NCI-H510A treated with DMSO at 0.1 percent for 48 hours (cell line): ENCODE results near the gene PEX10.

Experiments
- DNase-seq: peaks from one replicate; lab custom pipeline; 2025; lab: John Stamatoyannopoulos, UW

PEX10 gene

GRCh38 chr1:2404890-2405511, 7.4 kb downstream of the PEX10 start:
- no peak for DNase-seq

DNA sequence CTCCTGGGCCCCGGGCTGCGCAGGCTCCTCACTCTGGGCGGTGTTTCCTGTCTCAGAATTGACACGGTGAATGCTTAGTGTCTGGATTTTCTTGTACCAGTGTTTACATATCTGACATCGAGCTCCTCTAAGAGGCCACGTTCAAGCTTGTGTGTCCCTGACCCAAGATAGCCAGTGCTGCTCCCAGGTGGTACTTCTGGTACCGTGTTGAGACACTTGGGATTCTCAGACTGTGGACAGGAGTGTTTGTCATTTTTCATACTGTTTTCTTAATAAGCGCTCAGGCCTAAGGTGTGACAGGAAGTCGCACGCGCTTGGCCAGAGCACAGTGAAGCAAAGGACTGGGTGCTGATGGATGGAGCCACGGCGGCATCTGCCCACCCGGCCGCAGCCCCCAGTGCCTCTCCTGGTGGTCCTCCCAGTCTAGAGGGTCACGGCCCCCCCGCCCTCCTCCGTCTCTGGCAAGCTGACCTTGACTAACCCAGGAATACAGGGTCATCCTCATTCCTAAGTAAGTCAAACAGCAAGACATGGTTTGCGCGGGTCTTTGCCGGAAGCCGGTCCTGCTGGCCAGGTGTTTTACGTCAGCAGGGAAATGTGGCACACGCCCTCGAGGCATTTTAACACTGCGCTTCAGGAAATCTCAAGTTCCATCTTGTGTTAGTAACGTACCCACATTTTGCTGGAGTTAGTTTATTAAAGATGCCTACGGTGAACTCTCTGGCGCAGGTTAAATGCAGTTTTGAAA, 8.0 kb downstream of the PEX10 start:
- DNase-seq: no peak

DNA sequence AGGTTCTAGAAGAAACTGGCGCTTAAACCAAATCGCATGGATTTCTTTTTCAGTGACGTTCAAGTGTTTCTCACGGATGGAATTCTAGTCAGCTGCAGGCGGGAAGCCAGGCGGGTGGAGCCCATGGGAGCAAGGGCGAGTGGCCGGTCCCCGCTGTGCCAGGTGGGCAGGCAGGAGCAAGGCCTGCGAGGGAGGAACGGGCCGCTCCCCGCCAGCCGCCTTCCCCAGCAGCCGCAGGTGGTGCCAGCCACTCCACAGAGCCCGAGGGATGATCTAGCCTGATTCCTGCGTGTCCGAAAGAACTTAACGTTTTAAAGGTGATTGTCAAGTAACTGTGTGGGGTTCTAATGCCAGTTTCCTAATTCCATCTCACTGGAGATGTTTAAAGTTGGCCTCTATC, 9.1 kb downstream of the PEX10 start:
- DNase-seq: no peak

DNA sequence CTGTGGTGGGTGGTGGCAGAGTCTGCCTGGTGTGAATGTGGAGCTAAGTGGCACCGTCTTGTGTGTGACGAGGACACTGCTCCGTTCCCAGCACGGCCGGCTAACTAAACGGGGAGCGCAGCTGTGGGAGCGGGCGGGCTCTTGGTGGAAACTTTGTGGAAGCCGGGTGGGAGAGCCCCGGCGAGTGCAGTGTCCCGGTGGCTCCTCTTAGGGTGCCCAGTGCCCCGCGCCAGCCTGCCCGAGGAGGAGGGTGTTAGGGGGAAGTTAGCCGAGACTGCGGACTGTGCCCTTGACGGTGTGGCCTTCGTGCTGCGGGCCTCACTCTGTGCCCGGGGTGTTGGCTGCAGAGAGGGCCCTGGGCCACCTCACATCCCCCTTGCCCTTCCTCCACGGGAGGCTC, 9.9 kb downstream of the PEX10 start:
- DNase-seq: no peak

DNA sequence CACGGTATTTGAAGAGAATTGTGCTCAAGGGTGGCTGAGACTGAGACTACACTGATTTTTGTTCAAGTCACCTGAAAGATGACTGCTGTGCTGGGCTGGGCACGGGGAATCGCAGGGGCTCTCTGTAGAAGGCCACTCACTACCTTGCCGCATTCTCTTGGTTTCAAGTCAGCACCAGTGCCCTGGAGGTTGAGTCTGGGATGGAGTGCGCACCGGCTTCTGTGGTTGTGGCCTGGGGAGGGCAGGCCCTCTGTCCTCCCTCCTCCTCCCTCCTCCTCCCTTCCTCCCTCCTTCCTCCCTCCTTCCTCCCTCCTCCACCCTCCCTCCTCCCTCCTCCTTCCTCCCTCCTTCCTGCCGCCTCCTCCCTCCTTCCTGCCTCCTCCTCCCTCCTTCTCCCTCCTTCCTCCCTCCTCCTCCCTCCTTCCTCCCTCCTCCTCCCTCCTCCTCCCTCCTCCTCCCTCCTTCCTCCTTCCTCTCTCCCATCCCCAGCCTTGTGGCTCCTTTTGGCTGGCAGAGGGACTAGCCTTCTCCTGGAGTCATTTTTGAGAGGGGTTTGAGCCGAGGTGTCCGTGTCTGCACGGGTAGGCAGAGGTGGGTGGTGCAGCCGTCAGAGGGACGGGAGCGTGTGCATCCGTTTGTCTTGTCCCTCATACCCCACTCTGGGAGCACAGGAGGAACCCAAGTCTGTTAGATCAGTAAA, 11.3 kb downstream of the PEX10 start:
- no peak for DNase-seq

- DNase-seq: no peak
Measured at GRCh38 chr1:2400576-2400909, 11.8 kb downstream of the PEX10 start.

GRCh38 chr1:2399890-2400575, 12.3 kb downstream of the PEX10 start:
- no peak for DNase-seq

- DNase-seq: no peak
Measured at GRCh38 chr1:2398871-2399270, 13.5 kb downstream of the PEX10 start.

- no peak for DNase-seq
Measured at GRCh38 chr1:2397007-2397679, 15.2 kb downstream of the PEX10 start.

DNA sequence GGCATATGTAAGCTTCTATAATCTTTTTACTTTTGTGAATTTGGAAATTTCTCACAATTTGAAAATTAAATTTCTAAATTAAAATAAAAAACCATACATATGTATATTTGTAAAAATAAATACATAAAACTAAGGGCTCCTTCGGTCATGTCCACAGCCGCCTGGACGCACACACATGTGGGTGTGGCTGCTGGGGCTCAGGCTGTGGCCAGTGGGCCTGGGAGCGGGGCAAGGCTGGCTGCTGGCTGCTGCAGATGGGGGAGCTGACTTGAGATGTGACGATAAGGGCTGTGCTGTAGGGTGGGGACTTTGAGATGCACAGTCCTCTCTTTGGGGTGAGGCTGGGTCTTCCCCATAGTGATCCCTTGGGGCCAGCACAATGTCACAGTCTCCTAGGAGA, 15.9 kb downstream of the PEX10 start:
- no peak for DNase-seq

GRCh38 chr1:2396059-2396458, 16.3 kb downstream of the PEX10 start:
- DNase-seq: no peak

DNA sequence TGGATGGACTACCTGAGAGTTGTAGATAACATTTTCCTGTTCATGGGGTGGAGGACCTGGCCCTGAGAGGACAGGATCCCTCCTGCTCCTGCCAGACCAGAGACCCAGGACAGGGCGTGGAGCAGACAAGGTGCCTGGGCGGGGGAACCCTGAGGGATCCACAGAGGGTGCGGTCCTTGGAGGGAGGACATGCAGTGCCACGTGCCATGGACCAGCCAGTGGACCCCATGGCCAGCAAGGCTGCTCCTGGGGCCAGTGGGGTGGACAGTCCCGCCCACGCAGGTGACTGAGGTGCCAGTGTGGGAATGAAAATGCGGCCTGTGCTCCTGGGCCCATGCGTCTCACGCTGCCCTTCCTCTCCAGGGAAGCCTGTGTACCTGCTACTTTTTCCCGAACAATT, 17.1 kb downstream of the PEX10 start:
- no peak for DNase-seq

DNA sequence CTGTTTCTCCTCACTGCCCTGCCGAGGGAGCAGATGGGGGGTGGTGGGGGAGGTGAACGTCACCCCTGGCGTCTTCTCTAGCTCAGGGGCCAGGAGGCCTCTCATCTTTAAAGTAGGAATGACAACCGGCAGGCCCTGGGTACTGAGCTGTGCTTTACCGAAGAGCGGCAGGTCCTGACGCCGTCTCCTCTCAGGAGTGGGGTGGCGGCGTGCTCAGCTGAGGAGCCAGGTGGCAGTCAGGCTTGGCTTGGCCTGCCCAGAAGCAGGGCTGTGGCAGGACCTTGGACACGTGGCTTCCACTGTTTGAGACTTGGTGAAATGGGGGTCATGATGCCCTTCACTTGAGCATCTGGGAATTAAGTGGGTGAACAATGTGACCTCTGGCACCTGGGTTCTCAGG, 17.6 kb downstream of the PEX10 start:
- no peak for DNase-seq

- DNase-seq: no peak
Measured at GRCh38 chr1:2394220-2394619, 18.1 kb downstream of the PEX10 start.

GRCh38 chr1:2393471-2393877, 18.9 kb downstream of the PEX10 start:
- DNase-seq: no peak

- DNase-seq: no peak
Measured at GRCh38 chr1:2392686-2393085, 19.7 kb downstream of the PEX10 start.

- no peak for DNase-seq
Measured at GRCh38 chr1:2391931-2392509, 20.3 kb downstream of the PEX10 start.

DNA sequence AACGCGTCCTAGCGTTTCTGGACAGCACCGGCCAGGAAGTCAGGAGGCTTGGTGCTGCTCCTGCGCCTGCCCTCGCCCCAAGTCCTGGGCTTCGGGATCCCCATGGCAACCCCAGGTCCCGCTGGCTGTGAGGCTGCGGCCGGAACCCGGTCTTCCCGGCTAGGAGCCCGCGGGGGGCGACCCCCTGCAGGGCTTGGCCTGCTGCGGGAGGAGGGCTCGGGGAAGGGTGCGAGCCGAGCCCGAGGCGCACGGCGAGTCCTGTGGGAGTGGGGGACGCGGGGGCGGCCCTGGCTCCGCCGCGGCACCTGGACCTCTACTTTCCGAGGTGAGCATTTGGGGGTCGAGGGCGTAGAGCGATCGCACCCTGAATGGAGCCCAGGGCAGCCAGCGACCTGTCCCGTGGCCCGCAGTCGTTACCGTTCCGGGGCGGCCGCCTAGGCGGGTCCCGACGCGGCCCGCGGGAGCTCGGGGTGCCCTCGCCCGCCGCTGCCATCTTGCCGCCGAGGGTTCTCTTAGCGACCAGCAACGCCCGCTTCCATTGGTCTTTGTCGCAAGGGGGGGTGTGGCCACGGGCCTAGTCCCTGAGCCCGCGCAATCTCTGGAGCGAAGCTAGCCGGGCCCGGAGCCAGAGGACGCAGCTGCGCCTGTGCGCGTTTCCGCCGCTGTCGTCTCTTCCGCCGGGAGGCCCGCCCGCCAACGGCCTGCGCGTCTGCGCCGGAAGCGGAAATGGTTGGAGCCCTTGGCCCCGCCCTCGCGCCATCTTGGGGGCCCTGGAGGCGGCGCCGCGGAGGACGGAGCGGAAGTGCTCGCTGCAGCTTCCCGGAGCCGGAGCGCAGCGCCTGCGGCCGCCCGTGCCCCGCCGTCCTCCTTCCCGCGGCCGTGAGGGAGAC, 21.1 kb downstream of the PEX10 start, which contains the start of the genes MORN1 and RER1:
MORN1 (minus strand) TSS at position 514 of the 890 bp plus-strand sequence; CDS start at position 493, 21 bp downstream.
RER1 (plus strand) TSS at position 801 of the 890 bp plus-strand sequence. CDS start 3,950 bp downstream, outside the sequence.
- peak; percentile 100 for DNase-seq

- no peak for DNase-seq
Measured at GRCh38 chr1:2389644-2390043, 22.7 kb downstream of the PEX10 start.
